ENCODE results near the gene NT5DC4. TPM values are rescaled to one million over a fixed set of nuclear protein-coding genes. Genes with fewer than 3 reads are reported as not detected.

The NT5DC4 gene
- total RNA-seq, 1 experiment from 2014 or later, result not detected

- CTCF ChIA-PET, result interaction anchor here (0.7 to 1.2 kb wide), 2 partner anchors 45 to 167 kb away, joined by 5 to 8 read pairs; no protein-coding TSS in a partner anchor
- Histone ChIP-seq H3K4me3 (ENCODE audit: low read depth in 2 of 2, low read length in 2 of 2) (no peak overlapping the region), H3K27me3 (ENCODE audit: control insufficient read depth, insufficient read depth, low read length) (no peaks in the 10 kb centered on the region), H3K4me1 (ENCODE audit: control insufficient read depth, insufficient read depth, low read length) (peaks cover 4% of the 10 kb centered on the region; the same call in 1 of the 2 replicates), H3K27ac (ENCODE audit: low read length) (no peak overlapping the region), H3K36me3 (ENCODE audit: control insufficient read depth, insufficient read depth, low read length) (no peaks in the 10 kb centered on the region), H3K9me3 (ENCODE audit: control insufficient read depth, insufficient read depth, low read depth, low read length) (no peaks in the 10 kb centered on the region)
- TF ChIP-seq, protein P1, sequence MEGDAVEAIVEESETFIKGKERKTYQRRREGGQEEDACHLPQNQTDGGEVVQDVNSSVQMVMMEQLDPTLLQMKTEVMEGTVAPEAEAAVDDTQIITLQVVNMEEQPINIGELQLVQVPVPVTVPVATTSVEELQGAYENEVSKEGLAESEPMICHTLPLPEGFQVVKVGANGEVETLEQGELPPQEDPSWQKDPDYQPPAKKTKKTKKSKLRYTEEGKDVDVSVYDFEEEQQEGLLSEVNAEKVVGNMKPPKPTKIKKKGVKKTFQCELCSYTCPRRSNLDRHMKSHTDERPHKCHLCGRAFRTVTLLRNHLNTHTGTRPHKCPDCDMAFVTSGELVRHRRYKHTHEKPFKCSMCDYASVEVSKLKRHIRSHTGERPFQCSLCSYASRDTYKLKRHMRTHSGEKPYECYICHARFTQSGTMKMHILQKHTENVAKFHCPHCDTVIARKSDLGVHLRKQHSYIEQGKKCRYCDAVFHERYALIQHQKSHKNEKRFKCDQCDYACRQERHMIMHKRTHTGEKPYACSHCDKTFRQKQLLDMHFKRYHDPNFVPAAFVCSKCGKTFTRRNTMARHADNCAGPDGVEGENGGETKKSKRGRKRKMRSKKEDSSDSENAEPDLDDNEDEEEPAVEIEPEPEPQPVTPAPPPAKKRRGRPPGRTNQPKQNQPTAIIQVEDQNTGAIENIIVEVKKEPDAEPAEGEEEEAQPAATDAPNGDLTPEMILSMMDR (IDR thresholded peaks at IDR 0.05), result no peak
- TF ChIP-seq POLR2AphosphoS5 (IDR thresholded peaks at IDR 0.05; ENCODE audit: low read depth, low read length) (no peak), REST (IDR thresholded peaks at IDR 0.05; ENCODE audit: insufficient read depth in 1 of 2, low read depth in 2 of 2, low read length in 1 of 2) (no peak), SIN3A (IDR thresholded peaks at IDR 0.05; ENCODE audit: borderline replicate concordance, insufficient read depth, low read depth, low read length) (no peak), TCF7L2 (IDR thresholded peaks at IDR 0.05; ENCODE audit: low read depth, low read length) (no peak)
- intact Hi-C loops (cut with micrococcal nuclease; ENCODE audit: unreplicated experiment) (no loop called here), in situ Hi-C loops (cut with HindIII; ENCODE audit: low pct_unique_long_range_greater_than_20kb, low sequenced_read_pairs) (no loop called here)
- POLR2A ChIA-PET, result no interaction called here
- BruUV-seq (replicated peaks), result no TSS peak
- ATAC-seq, result no peak
- no peak for DNase-seq (ENCODE audit: low read depth, low spot score)
Measured at GRCh38 chr2:112730791-112731190, 10.0 kb downstream of the NT5DC4 start.

GRCh38 chr2:112731479-112731878, 10.7 kb downstream of the NT5DC4 start:
- in situ Hi-C loops (cut with HindIII; ENCODE audit: low pct_unique_long_range_greater_than_20kb, low sequenced_read_pairs) (no loop called here), intact Hi-C loops (cut with micrococcal nuclease; ENCODE audit: unreplicated experiment) (no loop called here)
- Histone ChIP-seq H3K4me3 (ENCODE audit: low read depth in 2 of 2, low read length in 2 of 2) (no peak overlapping the region), H3K9me3 (ENCODE audit: control insufficient read depth, insufficient read depth, low read depth, low read length) (no peaks in the 10 kb centered on the region), H3K27me3 (ENCODE audit: control insufficient read depth, insufficient read depth, low read length) (no peaks in the 10 kb centered on the region), H3K4me1 (ENCODE audit: control insufficient read depth, insufficient read depth, low read length) (0 out of 2 replicates have a peak, but pooled peaks cover under 1% of the 10 kb centered on the region), H3K36me3 (ENCODE audit: control insufficient read depth, insufficient read depth, low read length) (no peaks in the 10 kb centered on the region), H3K27ac (ENCODE audit: low read length) (no peak overlapping the region)
- no TSS peak for BruUV-seq (replicated peaks)
- TF ChIP-seq TCF7L2 (IDR thresholded peaks at IDR 0.05; ENCODE audit: low read depth, low read length), result no peak
- TF ChIP-seq REST (IDR thresholded peaks at IDR 0.05; ENCODE audit: insufficient read depth in 1 of 2, low read depth in 2 of 2, low read length in 1 of 2), result no peak
- TF ChIP-seq, protein P1 (IDR thresholded peaks at IDR 0.05), result no peak
- no peak for TF ChIP-seq SIN3A (IDR thresholded peaks at IDR 0.05; ENCODE audit: borderline replicate concordance, insufficient read depth, low read depth, low read length)
- no peak for TF ChIP-seq POLR2AphosphoS5 (IDR thresholded peaks at IDR 0.05; ENCODE audit: low read depth, low read length)
- ATAC-seq (no peak), DNase-seq (ENCODE audit: low read depth, low spot score) (no peak)
- ChIA-PET CTCF (interaction anchor here (1.2 kb wide), 1 partner anchor 46 kb away, joined by 5 read pairs; no protein-coding TSS in a partner anchor), POLR2A (no interaction called here)

Measured in Panc1 (cell line).